ENCODE data around the gene DCLRE1A. TPM values are rescaled to one million over a fixed set of nuclear protein-coding genes. Genes with fewer than 3 reads are reported as not detected.

DCLRE1A gene
- total and polyA plus RNA-seq, 10 of the 15 experiments (the other 5 are each of a cell fraction or from before 2014, with no cell fraction given) = 4.8 to 29.8 (median 14.0) TPM

DNA sequence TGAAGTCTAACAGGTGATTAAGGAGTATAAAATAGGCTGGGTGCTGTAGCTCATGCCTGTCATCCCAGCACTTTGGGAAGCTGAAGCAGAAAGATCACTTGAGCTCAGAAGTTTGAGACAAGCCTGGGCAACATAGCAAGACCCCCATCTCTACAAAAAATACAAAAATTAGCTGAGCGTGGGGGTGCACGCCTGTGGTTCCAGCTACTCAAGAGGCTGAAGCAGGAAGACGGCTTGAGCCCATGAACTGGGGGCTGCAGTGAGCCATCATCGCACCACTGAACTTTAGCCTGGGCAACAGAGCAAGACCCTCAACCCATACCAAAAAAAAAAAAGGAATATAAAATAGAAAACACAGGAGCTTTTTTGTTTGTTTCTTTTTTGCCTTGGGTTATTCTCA lies 47.4 kb downstream of the DCLRE1A start:
- intact Hi-C loops (cut with micrococcal nuclease; ENCODE audit: unreplicated experiment) = no loop called here
- CTCF ChIA-PET = interaction anchor here (0.7 to 14.3 kb wide), 5 partner anchors 15 to 300 kb away, joined by 3 to 295 read pairs (median 4); no protein-coding TSS in a partner anchor

More for the DNA sequence above, 47.4 kb downstream of the DCLRE1A start:
- WGBS (ENCODE audit: insufficient coverage, insufficient replicate concordance, low lambda C conversion rate, missing lambda C conversion rate) = 72% methylated on average over 4 of the region's 4 CpGs
- H2AFZ ChIP-seq (ENCODE audit: control insufficient read depth, low read depth, low read length) = no peak overlapping the region
- RAD21 ChIA-PET (ENCODE audit: unreplicated experiment) = interaction anchor here (0.7 to 13.3 kb wide), 3 partner anchors 8 to 297 kb away, joined by 3 to 157 read pairs (median 4); no protein-coding TSS in a partner anchor
- SMC1A ChIA-PET (ENCODE audit: uncharacterized antibody, unreplicated experiment) = interaction anchor here (1.0 to 16.8 kb wide), 6 partner anchors 11 to 300 kb away, joined by 3 to 291 read pairs (median 4); no protein-coding TSS in a partner anchor
- no peak for TF ChIP-seq ZNF217 (IDR thresholded peaks at IDR 0.05)
- TF ChIP-seq, protein P1, sequence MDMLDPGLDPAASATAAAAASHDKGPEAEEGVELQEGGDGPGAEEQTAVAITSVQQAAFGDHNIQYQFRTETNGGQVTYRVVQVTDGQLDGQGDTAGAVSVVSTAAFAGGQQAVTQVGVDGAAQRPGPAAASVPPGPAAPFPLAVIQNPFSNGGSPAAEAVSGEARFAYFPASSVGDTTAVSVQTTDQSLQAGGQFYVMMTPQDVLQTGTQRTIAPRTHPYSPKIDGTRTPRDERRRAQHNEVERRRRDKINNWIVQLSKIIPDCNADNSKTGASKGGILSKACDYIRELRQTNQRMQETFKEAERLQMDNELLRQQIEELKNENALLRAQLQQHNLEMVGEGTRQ (IDR thresholded peaks at IDR 0.05; ENCODE audit: borderline replicate concordance, low read depth, low read length) = no peak
- no peak for TF ChIP-seq FOS (IDR thresholded peaks at IDR 0.05; ENCODE audit: borderline replicate concordance, extremely low read depth, insufficient read length)
- TF ChIP-seq PKNOX1 (IDR thresholded peaks at IDR 0.05) = no peak
- TF ChIP-seq MTA2 (IDR thresholded peaks at IDR 0.05; ENCODE audit: low read depth) = no peak
- TF ChIP-seq NFIC (IDR thresholded peaks at IDR 0.05; ENCODE audit: low read depth, low read length) = no peak
- no peak for TF ChIP-seq WRNIP1 (IDR thresholded peaks at IDR 0.05; ENCODE audit: borderline replicate concordance, low read depth, low read length)
- no peak for TF ChIP-seq SP1 (IDR thresholded peaks at IDR 0.05; ENCODE audit: low read depth, low read length)
- TF ChIP-seq CBX3 (IDR thresholded peaks at IDR 0.05; ENCODE audit: borderline replicate concordance, low read depth) = no peak
- no peaks in the 10 kb centered on the region for H3K79me2 ChIP-seq (ENCODE audit: control insufficient read depth, insufficient read depth, low read length)
- peaks cover 3% of the 10 kb centered on the region for H3K4me1 ChIP-seq (ENCODE audit: control insufficient read depth, insufficient read depth, low read length)
- H3K27ac ChIP-seq (ENCODE audit: control insufficient read depth, insufficient read depth) = no peak overlapping the region
- no peak overlapping the region for H3K9ac ChIP-seq (ENCODE audit: control insufficient read depth, insufficient read depth, low read length)
- in situ Hi-C loops (cut with MboI) = no loop called here
- H3K9me3 ChIP-seq (replicated peaks; ENCODE audit: control insufficient read depth, insufficient read depth, low read length) = no peaks in the 10 kb centered on the region; the same call in 2 of the 3 replicates
- ATAC-seq (no peak), DNase-seq (ENCODE audit: low read depth, low spot score) (no peak), FAIRE-seq (no peak)
- H3K27me3 ChIP-seq (replicated peaks in 1 of 2; ENCODE audit: control insufficient read depth in 2 of 2, insufficient read depth in 2 of 2, low read length in 1 of 2) = no peaks in the 10 kb centered on the region; a peak in 2 of 4 replicates
- H4K20me1 ChIP-seq (ENCODE audit: control insufficient read depth, insufficient read depth) = no peaks in the 10 kb centered on the region
- POLR2A ChIA-PET = no interaction called here
- H3K4me3 ChIP-seq = no peak overlapping the region
- H3K36me3 ChIP-seq (ENCODE audit: control insufficient read depth in 2 of 2, insufficient read depth in 2 of 2, low read length in 1 of 2) = no peaks in the 10 kb centered on the region
- BruUV-seq (replicated peaks) = no TSS peak
- no peak overlapping the region for H3K4me2 ChIP-seq (ENCODE audit: control insufficient read depth, insufficient read depth)

Data from GM12878 (cell line).